Measurements from ENCODE around the gene ZBTB16.

The ZBTB16 gene

GRCh38 chr11:114208377-114208776 lies 148.9 kb downstream of the ZBTB16 start:
- CTCF ChIA-PET, result interaction anchor here (0.6 kb wide), 1 partner anchor 762 kb away, joined by 5 read pairs; no protein-coding TSS in a partner anchor

GRCh38 chr11:114209343-114209742 lies 149.8 kb downstream of the ZBTB16 start:
- TF ChIP-seq CTCF (conservative IDR thresholded peaks at IDR 0.05; ENCODE audit: low read depth), result no peak
- CTCF ChIA-PET, result no interaction called here
- H3K27ac ChIP-seq, result peak overlapping the region; percentile 51; the same call in 1 of the 2 replicates
- POLR2A ChIA-PET (ENCODE audit: low non-redundant PET), result no interaction called here
- DNase-seq (ENCODE audit: low spot score), result no peak

More at GRCh38 chr11:114208377-114208776, 148.9 kb downstream of the ZBTB16 start:
- no peak for TF ChIP-seq CTCF (conservative IDR thresholded peaks at IDR 0.05; ENCODE audit: low read depth)
- H3K27ac ChIP-seq, result no peak overlapping the region
- POLR2A ChIA-PET (ENCODE audit: low non-redundant PET), result no interaction called here
- no peak for DNase-seq (ENCODE audit: low spot score)

GRCh38 chr11:114209904-114210303 lies 150.4 kb downstream of the ZBTB16 start:
- H3K27ac ChIP-seq, result 0 out of 2 replicates have a peak overlapping the region, but pooled peaks have one; percentile 26
- DNase-seq (ENCODE audit: low spot score), result no peak
- ChIA-PET CTCF (interaction anchor here (0.8 kb wide), 1 partner anchor 152 kb away, joined by 3 read pairs; no protein-coding TSS in a partner anchor), POLR2A (ENCODE audit: low non-redundant PET) (no interaction called here)
- no peak for TF ChIP-seq CTCF (conservative IDR thresholded peaks at IDR 0.05; ENCODE audit: low read depth)

GRCh38 chr11:114211444-114212121 lies 152.1 kb downstream of the ZBTB16 start:
- POLR2A ChIA-PET (ENCODE audit: low non-redundant PET), result no interaction called here
- CTCF ChIA-PET, result no interaction called here
- peak overlapping the region; percentile 31; the same call in 1 of the 2 replicates for H3K27ac ChIP-seq

GRCh38 chr11:114213622-114214021 lies 154.1 kb downstream of the ZBTB16 start:
- no peak overlapping the region for H3K27ac ChIP-seq
- TF ChIP-seq CTCF (conservative IDR thresholded peaks at IDR 0.05; ENCODE audit: low read depth), result no peak
- POLR2A ChIA-PET (ENCODE audit: low non-redundant PET), result no interaction called here
- DNase-seq (ENCODE audit: low spot score), result no peak
- CTCF ChIA-PET, result interaction anchor here (0.6 kb wide), 1 partner anchor 553 kb away, joined by 3 read pairs; no protein-coding TSS in a partner anchor

More at GRCh38 chr11:114211444-114212121, 152.1 kb downstream of the ZBTB16 start:
- no peak for DNase-seq (ENCODE audit: low spot score)
- no peak for TF ChIP-seq CTCF (conservative IDR thresholded peaks at IDR 0.05; ENCODE audit: low read depth)

GRCh38 chr11:114215428-114215827 lies 155.9 kb downstream of the ZBTB16 start:
- CTCF ChIA-PET, result no interaction called here
- H3K27ac ChIP-seq, result no peak overlapping the region

More at GRCh38 chr11:114215428-114215827, 155.9 kb downstream of the ZBTB16 start:
- no peak for DNase-seq (ENCODE audit: low spot score)
- POLR2A ChIA-PET (ENCODE audit: low non-redundant PET), result no interaction called here
- TF ChIP-seq CTCF (conservative IDR thresholded peaks at IDR 0.05; ENCODE audit: low read depth), result no peak
